HFFc6 (cell line): ENCODE results near the gene INPP4A. TPM values are rescaled to one million over a fixed set of nuclear protein-coding genes. Genes with fewer than 3 reads are reported as not detected.

Source experiments
- DNase-seq: peaks from one replicate; pipeline ENCODE4 v3.0.0-alpha.2; 2018
- H3K27ac Mint-ChIP-seq: 2 replicates; pipeline ENCODE4 v1.8.0; 2020; ENCODE audit warnings: mild to moderate bottlenecking, mixed read lengths
- H3K27me3 Mint-ChIP-seq: 2 replicates; pipeline ENCODE4 v1.8.0; 2021; ENCODE audit warnings: mild to moderate bottlenecking, moderate library complexity, mixed read lengths; ENCODE audit not compliant: insufficient read depth
- H3K36me3 Mint-ChIP-seq: 2 replicates; pipeline ENCODE4 v1.8.0; 2021; ENCODE audit warnings: low read depth, mixed read lengths
- H3K4me1 Mint-ChIP-seq: 2 replicates; pipeline ENCODE4 v1.8.0; 2020; ENCODE audit warnings: low read depth, mixed read lengths
- H3K4me3 Mint-ChIP-seq: 2 replicates; pipeline ENCODE4 v1.8.0; 2020; ENCODE audit warnings: mild to moderate bottlenecking, moderate library complexity, mixed read lengths
- H3K9me3 Mint-ChIP-seq: 2 replicates; pipeline ENCODE4 v1.8.0; 2020; ENCODE audit warnings: mild to moderate bottlenecking, mixed read lengths
- CTCF ChIP-seq: fragments of 200-600 bp; sonication (generic); IDR thresholded peaks from 2 replicates; pipeline ENCODE4 v1.5.0; 2021; ENCODE audit warnings: antibody characterized with exemption, mild to moderate bottlenecking
- total RNA-seq, 6 experiments: library from RNA; stranded (reverse); fragmentation: NEBNext Ultra II Directional; extraction: Animal tissue kit (Norgen Biotek cat#: 25700); gene quantifications; 2 replicates in 1 of 6; 3 replicates in 5 of 6; pipeline ENCODE4 v1.2.3, GENCODE V29; 2021

The INPP4A gene
- total RNA-seq, 6 experiments from 2014 or later, result 15.8 to 19.4 (median 18.2) TPM

DNA sequence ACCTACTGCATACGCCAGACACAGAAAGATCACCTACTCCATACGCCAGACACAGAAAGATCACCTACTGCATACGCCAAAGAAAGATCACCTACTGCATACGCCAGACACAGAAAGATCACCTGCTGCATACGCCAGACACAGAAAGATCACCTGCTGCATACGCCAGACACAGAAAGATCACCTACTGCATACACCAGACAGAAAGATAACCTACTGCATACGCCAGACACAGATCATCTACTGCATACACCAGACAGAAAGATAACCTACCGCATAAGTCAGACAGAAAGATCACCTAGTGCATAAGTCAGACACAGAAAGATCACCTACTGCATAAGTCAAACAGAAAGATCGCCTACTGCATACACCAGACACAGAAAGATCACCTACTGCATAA, 137.9 kb downstream of the INPP4A start:
- Mint-ChIP-seq H3K4me3 (no peak overlapping the region), H3K36me3 (peaks cover 6% of the 10 kb centered on the region), H3K9me3 (no peaks in the 10 kb centered on the region), H3K4me1 (no peaks in the 10 kb centered on the region), H3K27ac (no peak overlapping the region), H3K27me3 (no peaks in the 10 kb centered on the region)
- DNase-seq, result no peak
- no peak for TF ChIP-seq CTCF

DNA sequence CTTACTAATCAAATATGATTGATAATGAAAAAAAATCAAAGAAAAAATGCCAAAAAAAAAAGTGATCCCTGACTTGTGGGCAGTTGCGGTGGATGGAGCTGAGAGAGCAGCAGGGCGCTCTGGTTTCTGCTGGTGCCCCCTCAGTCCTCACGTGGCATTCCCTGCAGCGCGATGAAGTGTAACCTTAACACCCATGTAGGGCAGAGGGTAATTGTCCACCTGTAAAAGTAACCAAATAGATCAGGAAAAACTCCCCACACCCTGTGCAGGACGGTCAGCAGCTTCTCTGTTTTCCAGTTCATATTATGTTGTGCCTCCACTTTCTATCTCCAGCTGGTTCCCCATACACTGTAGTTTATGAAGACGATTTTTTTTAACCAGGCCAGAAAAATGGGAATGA, 138.6 kb downstream of the INPP4A start:
- no peak for DNase-seq
- Mint-ChIP-seq H3K27ac (no peak overlapping the region), H3K4me1 (no peaks in the 10 kb centered on the region), H3K4me3 (no peak overlapping the region), H3K9me3 (no peaks in the 10 kb centered on the region), H3K27me3 (no peaks in the 10 kb centered on the region), H3K36me3 (no peaks in the 10 kb centered on the region; the same call in 1 of the 2 replicates)
- TF ChIP-seq CTCF, result no peak

- no peaks in the 10 kb centered on the region for H3K9me3 Mint-ChIP-seq
- no peak overlapping the region for H3K27ac Mint-ChIP-seq
- H3K36me3 Mint-ChIP-seq, result no peaks in the 10 kb centered on the region; the same call in 1 of the 2 replicates
- DNase-seq, result no peak
- no peak for TF ChIP-seq CTCF
- H3K4me3 Mint-ChIP-seq, result no peak overlapping the region
- H3K27me3 Mint-ChIP-seq, result no peaks in the 10 kb centered on the region
- no peaks in the 10 kb centered on the region for H3K4me1 Mint-ChIP-seq
Measured at GRCh38 chr2:98583816-98584618, 139.4 kb downstream of the INPP4A start.

- DNase-seq, result no peak
- Mint-ChIP-seq H3K27me3 (no peaks in the 10 kb centered on the region), H3K4me1 (no peaks in the 10 kb centered on the region), H3K27ac (no peak overlapping the region), H3K9me3 (no peaks in the 10 kb centered on the region), H3K4me3 (no peak overlapping the region), H3K36me3 (no peaks in the 10 kb centered on the region; the same call in 1 of the 2 replicates)
- no peak for TF ChIP-seq CTCF
Measured at GRCh38 chr2:98585386-98585785, 140.7 kb downstream of the INPP4A start.

DNA sequence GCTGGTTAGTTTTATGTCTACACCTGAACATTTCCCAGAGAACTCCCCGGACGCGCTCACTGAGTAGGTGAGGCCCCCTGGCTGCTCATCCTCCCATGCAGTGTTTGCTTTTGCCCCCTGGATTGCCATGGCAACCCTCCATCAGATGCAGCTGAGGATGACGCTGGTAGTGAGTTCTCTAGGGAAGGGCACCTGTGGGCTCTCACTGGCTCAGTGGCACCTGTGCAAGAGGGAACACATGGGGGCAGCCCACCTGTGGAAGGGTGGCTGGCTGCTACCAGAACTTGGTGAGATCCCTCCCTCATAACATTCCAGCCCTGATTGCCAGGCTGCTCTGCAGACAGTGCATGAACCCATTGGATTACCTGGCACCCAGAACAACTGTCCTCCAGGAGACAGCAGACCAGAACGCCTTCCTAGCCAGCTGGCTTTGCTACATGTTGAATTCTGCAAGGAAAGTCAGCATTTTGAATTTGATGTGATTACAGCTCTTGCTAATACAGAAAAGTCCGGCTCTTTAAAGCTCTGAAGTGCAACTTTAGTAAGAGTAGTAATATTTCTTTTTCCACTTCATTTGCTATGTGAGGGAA, 142.0 kb downstream of the INPP4A start:
- H3K36me3 Mint-ChIP-seq, result no peaks in the 10 kb centered on the region; the same call in none of the 2 replicates
- H3K4me3 Mint-ChIP-seq, result no peak overlapping the region
- no peak for DNase-seq
- TF ChIP-seq CTCF, result no peak
- no peak overlapping the region for H3K27ac Mint-ChIP-seq
- H3K9me3 Mint-ChIP-seq, result no peaks in the 10 kb centered on the region
- H3K27me3 Mint-ChIP-seq, result no peaks in the 10 kb centered on the region
- no peaks in the 10 kb centered on the region; the same call in 1 of the 2 replicates for H3K4me1 Mint-ChIP-seq
